ENCODE data around the gene SLC22A23. TPM values are rescaled to one million over a fixed set of nuclear protein-coding genes. Genes with fewer than 3 reads are reported as not detected.

The SLC22A23 gene
- total and polyA plus RNA-seq, 2 of the 4 experiments (the other 2 are of a cell fraction), result 0.72 to 1.6 TPM

DNA sequence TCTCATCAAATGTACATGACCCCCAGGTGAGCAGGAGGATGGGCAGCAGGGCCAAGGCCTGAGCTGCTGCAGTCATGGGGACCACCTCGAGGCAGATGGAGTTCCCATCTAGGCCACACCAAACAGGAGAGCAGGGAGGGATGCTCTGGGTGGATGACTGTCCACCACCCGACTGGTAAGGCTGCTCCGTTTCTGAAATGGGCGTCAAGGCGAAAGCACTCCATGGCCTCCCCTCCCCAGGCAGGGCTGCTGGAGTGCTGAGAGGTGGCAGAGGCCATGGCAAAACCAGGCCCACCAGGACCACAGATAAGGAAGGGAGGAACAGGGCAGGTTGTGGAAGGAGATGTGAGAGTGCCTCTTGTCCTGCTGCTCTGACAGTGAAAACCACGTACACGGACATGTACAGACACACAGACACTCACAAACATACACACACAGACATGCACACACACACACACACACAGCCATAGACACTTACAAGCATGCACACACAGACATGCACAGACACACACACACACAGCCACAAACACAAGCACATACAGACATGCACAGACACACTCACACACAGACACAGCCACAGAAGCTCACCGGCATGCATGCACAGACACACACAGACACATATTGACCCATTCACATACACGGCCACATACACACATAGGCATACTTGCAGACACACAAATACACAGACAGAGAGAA is 104.9 kb downstream of the SLC22A23 start:
- no peak overlapping the region for H4K91ac ChIP-seq (ENCODE audit: insufficient read depth, low read depth, low read length)
- no peak overlapping the region for H3K27ac ChIP-seq (ENCODE audit: insufficient read depth, low read length)
- no peak overlapping the region for H4K8ac ChIP-seq (ENCODE audit: low read depth in 2 of 2, low read length in 2 of 2)
- no peak overlapping the region; the same call in 1 of the 2 replicates for H3K23ac ChIP-seq (ENCODE audit: low read depth, low read length)
- H4K20me1 ChIP-seq (ENCODE audit: insufficient read depth, low read length), result no peaks in the 10 kb centered on the region
- dilution Hi-C loops (cut with HindIII; ENCODE audit: low sequenced_read_pairs, unreplicated experiment) (no loop called here), in situ Hi-C loops (cut with MboI; ENCODE audit: low sequenced_read_pairs) (no loop called here), intact Hi-C loops (cut with micrococcal nuclease) (no loop called here)
- H3K9me3 ChIP-seq (ENCODE audit: control insufficient read depth, insufficient read depth, low read length), result no peaks in the 10 kb centered on the region
- no peak overlapping the region for H4K5ac ChIP-seq (ENCODE audit: low read depth, low read length)
- no peak overlapping the region for H2BK20ac ChIP-seq (ENCODE audit: low read depth, low read length)
- no CpG with 5 or more reads among the region's 9 CpGs for WGBS, 2 experiments (ENCODE audit: extremely low coverage in 2 of 2, insufficient read length in 1 of 2)
- ChIA-PET POLR2A (ENCODE audit: unreplicated experiment) (no interaction called here), CTCF (no interaction called here)
- peaks cover 2% of the 10 kb centered on the region; the same call in 1 of the 2 replicates for H3K4me1 ChIP-seq (ENCODE audit: control insufficient read depth, insufficient read depth, low read length)
- peaks cover 28% of the 10 kb centered on the region for H3K27me3 ChIP-seq (ENCODE audit: control insufficient read depth, insufficient read depth, low read length)
- 0 out of 2 replicates have a peak overlapping the region, but pooled peaks have one; percentile 18 for H2AK5ac ChIP-seq (ENCODE audit: low read depth, low read length)
- no peak overlapping the region for H2AFZ ChIP-seq (replicated peaks; ENCODE audit: low read length, poor library complexity)
- H3K14ac ChIP-seq (replicated peaks; ENCODE audit: low read depth, low read length), result no peak overlapping the region
- no peak overlapping the region for H3K9ac ChIP-seq (ENCODE audit: low read depth, low read length)
- no peak overlapping the region for H3K18ac ChIP-seq (ENCODE audit: low read depth, low read length)
- no peak overlapping the region for H3K4ac ChIP-seq (ENCODE audit: low read depth, low read length)
- no peak overlapping the region for H2BK5ac ChIP-seq (ENCODE audit: low read depth, low read length, poor library complexity, severe bottlenecking)
- no peaks in the 10 kb centered on the region for H3K36me3 ChIP-seq (ENCODE audit: control insufficient read depth, insufficient read depth, low read length)
- no TSS peak for BruUV-seq (replicated peaks)
- no peaks in the 10 kb centered on the region for H3K79me1 ChIP-seq (ENCODE audit: low read depth in 1 of 2, low read length in 2 of 2)
- TF ChIP-seq, protein P1, sequence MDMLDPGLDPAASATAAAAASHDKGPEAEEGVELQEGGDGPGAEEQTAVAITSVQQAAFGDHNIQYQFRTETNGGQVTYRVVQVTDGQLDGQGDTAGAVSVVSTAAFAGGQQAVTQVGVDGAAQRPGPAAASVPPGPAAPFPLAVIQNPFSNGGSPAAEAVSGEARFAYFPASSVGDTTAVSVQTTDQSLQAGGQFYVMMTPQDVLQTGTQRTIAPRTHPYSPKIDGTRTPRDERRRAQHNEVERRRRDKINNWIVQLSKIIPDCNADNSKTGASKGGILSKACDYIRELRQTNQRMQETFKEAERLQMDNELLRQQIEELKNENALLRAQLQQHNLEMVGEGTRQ (IDR thresholded peaks at IDR 0.05; ENCODE audit: low read depth, low read length), result no peak
- TF ChIP-seq RFX5 (IDR thresholded peaks at IDR 0.05; ENCODE audit: low read depth, low read length) (no peak), CEBPB (IDR thresholded peaks at IDR 0.05; ENCODE audit: low read depth, low read length) (no peak), BHLHE40 (IDR thresholded peaks at IDR 0.05; ENCODE audit: low read depth, low read length) (no peak), RAD21 (IDR thresholded peaks at IDR 0.05; ENCODE audit: low read length) (no peak), RCOR1 (IDR thresholded peaks at IDR 0.05; ENCODE audit: insufficient replicate concordance, low read length) (no peak), SMC3 (IDR thresholded peaks at IDR 0.05; ENCODE audit: low read depth, low read length) (no peak), MAZ (IDR thresholded peaks at IDR 0.05; ENCODE audit: borderline replicate concordance, low read depth, low read length) (no peak), NFE2L2 (IDR thresholded peaks at IDR 0.05; ENCODE audit: low read depth, low read length) (no peak), MXI1 (IDR thresholded peaks at IDR 0.05; ENCODE audit: borderline replicate concordance, low read depth, low read length) (no peak), MAFK (IDR thresholded peaks at IDR 0.05; ENCODE audit: low read depth, low read length) (no peak), FOS (IDR thresholded peaks at IDR 0.05; ENCODE audit: low read depth, low read length) (no peak), CHD1 (IDR thresholded peaks at IDR 0.05; ENCODE audit: low read depth, low read length) (no peak), POLR2A (IDR thresholded peaks at IDR 0.05; ENCODE audit: low read depth, low read length) (no peak)
- TF ChIP-seq, protein P2, sequence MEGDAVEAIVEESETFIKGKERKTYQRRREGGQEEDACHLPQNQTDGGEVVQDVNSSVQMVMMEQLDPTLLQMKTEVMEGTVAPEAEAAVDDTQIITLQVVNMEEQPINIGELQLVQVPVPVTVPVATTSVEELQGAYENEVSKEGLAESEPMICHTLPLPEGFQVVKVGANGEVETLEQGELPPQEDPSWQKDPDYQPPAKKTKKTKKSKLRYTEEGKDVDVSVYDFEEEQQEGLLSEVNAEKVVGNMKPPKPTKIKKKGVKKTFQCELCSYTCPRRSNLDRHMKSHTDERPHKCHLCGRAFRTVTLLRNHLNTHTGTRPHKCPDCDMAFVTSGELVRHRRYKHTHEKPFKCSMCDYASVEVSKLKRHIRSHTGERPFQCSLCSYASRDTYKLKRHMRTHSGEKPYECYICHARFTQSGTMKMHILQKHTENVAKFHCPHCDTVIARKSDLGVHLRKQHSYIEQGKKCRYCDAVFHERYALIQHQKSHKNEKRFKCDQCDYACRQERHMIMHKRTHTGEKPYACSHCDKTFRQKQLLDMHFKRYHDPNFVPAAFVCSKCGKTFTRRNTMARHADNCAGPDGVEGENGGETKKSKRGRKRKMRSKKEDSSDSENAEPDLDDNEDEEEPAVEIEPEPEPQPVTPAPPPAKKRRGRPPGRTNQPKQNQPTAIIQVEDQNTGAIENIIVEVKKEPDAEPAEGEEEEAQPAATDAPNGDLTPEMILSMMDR (conservative IDR thresholded peaks at IDR 0.05; ENCODE audit: low read depth, low read length), result no peak
- TF ChIP-seq, protein P3, sequence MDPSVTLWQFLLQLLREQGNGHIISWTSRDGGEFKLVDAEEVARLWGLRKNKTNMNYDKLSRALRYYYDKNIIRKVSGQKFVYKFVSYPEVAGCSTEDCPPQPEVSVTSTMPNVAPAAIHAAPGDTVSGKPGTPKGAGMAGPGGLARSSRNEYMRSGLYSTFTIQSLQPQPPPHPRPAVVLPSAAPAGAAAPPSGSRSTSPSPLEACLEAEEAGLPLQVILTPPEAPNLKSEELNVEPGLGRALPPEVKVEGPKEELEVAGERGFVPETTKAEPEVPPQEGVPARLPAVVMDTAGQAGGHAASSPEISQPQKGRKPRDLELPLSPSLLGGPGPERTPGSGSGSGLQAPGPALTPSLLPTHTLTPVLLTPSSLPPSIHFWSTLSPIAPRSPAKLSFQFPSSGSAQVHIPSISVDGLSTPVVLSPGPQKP (IDR thresholded peaks at IDR 0.05; ENCODE audit: borderline replicate concordance, low read depth, low read length), result no peak
- ATAC-seq (ENCODE audit: low read depth) (no peak), DNase-seq (no peak)
- H3K9me1 ChIP-seq (ENCODE audit: insufficient read depth, low read length), result peaks cover 7% of the 10 kb centered on the region; the same call in 1 of the 2 replicates
- H2BK15ac ChIP-seq (ENCODE audit: low read depth, low read length), result no peak overlapping the region
- no peak overlapping the region for H3K4me2 ChIP-seq (ENCODE audit: low read depth, low read length)
- no peak overlapping the region for H3K56ac ChIP-seq (ENCODE audit: extremely low read depth, insufficient read depth, low read length)
- no peak overlapping the region for H2BK120ac ChIP-seq (ENCODE audit: low read depth, low read length)
- H2AK9ac ChIP-seq (replicated peaks; ENCODE audit: low read depth, low read length, poor library complexity), result no peak overlapping the region
- no peak overlapping the region for H3K4me3 ChIP-seq (ENCODE audit: insufficient read depth, low read depth, low read length)
